Loucy (cell line): ENCODE measurements around the gene DRAM1.
"Not testable (repeated sequence)": the region's sequence is repeated elsewhere in the genome, so short reads cannot be mapped to it uniquely, and the experiment has no call there.

Source experiments
- H2AFZ ChIP-seq: fragments of 200-600 bp; sonication (generic); 2 replicates; pipeline ENCODE4 v1.6.0; 2016; ENCODE audit warnings: antibody characterized with exemption, mild to moderate bottlenecking, low read length, moderate library complexity
- H3F3A ChIP-seq: fragments of 200-600 bp; 2 replicates; pipeline ENCODE4 v1.6.0; 2016; ENCODE audit warnings: antibody characterized with exemption, low read depth, mild to moderate bottlenecking
- H3K27me3 ChIP-seq: fragments of 200-600 bp; sonication (generic); 2 replicates; pipeline ENCODE4 v1.6.1; 2014; ENCODE audit warnings: low read length, mild to moderate bottlenecking; ENCODE audit not compliant: insufficient read depth, poor library complexity, severe bottlenecking
- H3K36me3 ChIP-seq: fragments of 200-600 bp; sonication (generic); 2 replicates; pipeline ENCODE4 v1.6.1; 2016; ENCODE audit warnings: low read length; ENCODE audit not compliant: insufficient read depth
- H3K4me1 ChIP-seq: fragments of 200-600 bp; sonication (generic); 2 replicates; pipeline ENCODE4 v1.5.1; 2014; ENCODE audit warnings: low read length, mild to moderate bottlenecking; ENCODE audit not compliant: insufficient read depth, poor library complexity, severe bottlenecking
- H3K4me2 ChIP-seq: fragments of 200-600 bp; sonication (generic); 2 replicates; pipeline ENCODE4 v1.6.0; 2014; ENCODE audit warnings: antibody characterized with exemption, low read length, low read depth, mild to moderate bottlenecking; ENCODE audit not compliant: poor library complexity, severe bottlenecking
- H3K4me3 ChIP-seq: fragments of 200-600 bp; sonication (generic); 2 replicates; pipeline ENCODE4 v1.5.1; 2014; ENCODE audit warnings: low read length, mild to moderate bottlenecking, mixed read lengths; ENCODE audit not compliant: poor library complexity, severe bottlenecking
- H3K79me2 ChIP-seq: fragments of 200-600 bp; sonication (generic); 2 replicates; pipeline ENCODE4 v1.6.1; 2014; ENCODE audit warnings: low read length; ENCODE audit not compliant: insufficient read depth
- H3K9ac ChIP-seq: fragments of 200-600 bp; sonication (generic); 2 replicates; pipeline ENCODE4 v1.6.0; 2014; ENCODE audit warnings: mild to moderate bottlenecking, low read depth, low read length, moderate library complexity; ENCODE audit not compliant: poor library complexity, severe bottlenecking
- H3K9me2 ChIP-seq: fragments of 200-600 bp; sonication (generic); replicated peaks from 2 replicates; pipeline ENCODE4 v1.6.1; 2016; ENCODE audit warnings: low read depth, low read length, mixed read lengths
- H3K9me3 ChIP-seq: fragments of 200-600 bp; sonication (generic); 2 replicates; pipeline ENCODE4 v1.6.1; 2014; ENCODE audit warnings: mild to moderate bottlenecking, antibody characterized with exemption, low read length, low read depth; ENCODE audit not compliant: insufficient read depth
- H4K20me1 ChIP-seq: fragments of 200-600 bp; sonication (generic); 2 replicates; pipeline ENCODE4 v1.6.0; 2014; ENCODE audit warnings: antibody characterized with exemption, low read length, mild to moderate bottlenecking; ENCODE audit not compliant: insufficient read depth, poor library complexity, severe bottlenecking
- CTCF ChIP-seq: fragments of 200-600 bp; sonication (generic); conservative IDR thresholded peaks from 2 replicates; pipeline ENCODE4 v1.5.1; 2014; ENCODE audit warnings: mild to moderate bottlenecking, antibody characterized with exemption, low read length
- EZH2phosphoT487 ChIP-seq: fragments of 200-600 bp; IDR thresholded peaks from 2 replicates; pipeline ENCODE4 v1.6.1; 2018; ENCODE audit warnings: antibody characterized with exemption, mild to moderate bottlenecking, moderate library complexity, borderline replicate concordance

Gene DRAM1

GRCh38 chr12:101862245-101862644 is 15.1 kb upstream of the DRAM1 start:
- Histone ChIP-seq H3K9ac (no peak overlapping the region), H3K9me2 (no peaks in the 10 kb centered on the region), H3K4me1 (no peaks in the 10 kb centered on the region), H3K4me2 (no peak overlapping the region), H3K27me3 (no peaks in the 10 kb centered on the region), H3K79me2 (no peaks in the 10 kb centered on the region), H2AFZ (no peak overlapping the region), H4K20me1 (no peaks in the 10 kb centered on the region), H3F3A (no peaks in the 10 kb centered on the region), H3K4me3 (no peak overlapping the region), H3K9me3 (no peaks in the 10 kb centered on the region), H3K36me3 (no peaks in the 10 kb centered on the region)
- no peak for TF ChIP-seq CTCF
- TF ChIP-seq EZH2phosphoT487 = no peak

GRCh38 chr12:101863981-101864380 is 13.4 kb upstream of the DRAM1 start:
- Histone ChIP-seq H4K20me1 (no peaks in the 10 kb centered on the region), H3K4me3 (no peak overlapping the region), H3K4me1 (no peaks in the 10 kb centered on the region), H3K36me3 (no peaks in the 10 kb centered on the region), H3K9me3 (no peaks in the 10 kb centered on the region), H3K9ac (no peak overlapping the region), H3K27me3 (no peaks in the 10 kb centered on the region), H3K79me2 (no peaks in the 10 kb centered on the region), H2AFZ (no peak overlapping the region), H3K9me2 (no peaks in the 10 kb centered on the region), H3F3A (no peaks in the 10 kb centered on the region), H3K4me2 (no peak overlapping the region)
- TF ChIP-seq CTCF = no peak
- TF ChIP-seq EZH2phosphoT487 = no peak

GRCh38 chr12:101866615-101867373 is 10.6 kb upstream of the DRAM1 start:
- no peaks in the 10 kb centered on the region for H3F3A ChIP-seq
- no peaks in the 10 kb centered on the region for H3K9me2 ChIP-seq
- no peaks in the 10 kb centered on the region for H3K27me3 ChIP-seq
- H4K20me1 ChIP-seq = no peaks in the 10 kb centered on the region
- no peak overlapping the region for H3K4me3 ChIP-seq
- H3K4me1 ChIP-seq = no peaks in the 10 kb centered on the region
- H3K9ac ChIP-seq = no peak overlapping the region
- no peaks in the 10 kb centered on the region for H3K36me3 ChIP-seq
- H3K9me3 ChIP-seq = no peaks in the 10 kb centered on the region
- no peak overlapping the region for H2AFZ ChIP-seq
- TF ChIP-seq CTCF (no peak), EZH2phosphoT487 (no peak)
- H3K79me2 ChIP-seq = no peaks in the 10 kb centered on the region
- H3K4me2 ChIP-seq = no peak overlapping the region

GRCh38 chr12:101867619-101868018 is 9.8 kb upstream of the DRAM1 start:
- not testable (repeated sequence) for H3K4me3 ChIP-seq, H3K36me3 ChIP-seq, H3K27me3 ChIP-seq, H3K9me2 ChIP-seq, H3K9ac ChIP-seq, H3F3A ChIP-seq, H2AFZ ChIP-seq, H3K9me3 ChIP-seq, H3K4me1 ChIP-seq, H3K79me2 ChIP-seq, H3K4me2 ChIP-seq, H4K20me1 ChIP-seq
